Mucosa of stomach (tissue), 1 donor: ENCODE data around the gene KCNT2.

Experiments
- H3K27me3 ChIP-seq: one replicate; pipeline ENCODE4 v1.7.0; 2013; ENCODE audit warnings: mild to moderate bottlenecking, low read length; ENCODE audit not compliant: control insufficient read depth, insufficient read depth
- H3K36me3 ChIP-seq: one replicate; pipeline ENCODE4 v1.7.0; 2013; ENCODE audit warnings: low read length; ENCODE audit not compliant: control insufficient read depth, insufficient read depth
- H3K4me1 ChIP-seq: one replicate; pipeline ENCODE4 v1.7.0; 2013; ENCODE audit warnings: mild to moderate bottlenecking, low read length; ENCODE audit not compliant: control insufficient read depth, insufficient read depth
- H3K4me3 ChIP-seq: one replicate; pipeline ENCODE4 v1.7.0; 2013; ENCODE audit warnings: low read length
- H3K9ac ChIP-seq: one replicate; pipeline ENCODE4 v1.7.0; 2013; ENCODE audit warnings: mild to moderate bottlenecking, low read length, moderate library complexity
- H3K9me3 ChIP-seq: one replicate; pipeline ENCODE4 v1.7.0; 2013; ENCODE audit warnings: mild to moderate bottlenecking, low read length, moderate library complexity; ENCODE audit not compliant: control insufficient read depth
- donor health status: Pancreatic carcinoma.

Gene KCNT2

DNA sequence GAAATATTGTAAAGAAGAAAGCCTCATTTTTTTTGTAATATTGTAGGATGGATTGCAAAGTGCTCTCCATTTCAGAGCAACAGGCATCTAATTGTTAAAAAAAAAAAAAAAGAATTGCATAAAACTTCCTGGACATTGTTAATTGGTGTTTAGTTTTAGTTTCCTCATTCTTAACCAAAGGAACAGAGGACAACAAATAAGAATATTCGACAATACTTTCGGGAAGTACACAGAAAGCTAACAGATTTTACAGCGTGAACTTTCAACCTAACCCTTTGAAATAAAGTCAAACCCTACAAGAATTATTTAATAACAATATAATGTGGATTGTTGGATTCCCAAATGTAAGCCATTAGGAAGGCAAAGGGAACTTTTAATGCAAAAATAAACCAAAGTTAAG, 284.4 kb downstream of the KCNT2 start:
- Histone ChIP-seq H3K4me1 (no peaks in the 10 kb centered on the region), H3K4me3 (no peak overlapping the region), H3K9ac (no peak overlapping the region), H3K9me3 (no peaks in the 10 kb centered on the region), H3K27me3 (no peaks in the 10 kb centered on the region), H3K36me3 (no peaks in the 10 kb centered on the region)

DNA sequence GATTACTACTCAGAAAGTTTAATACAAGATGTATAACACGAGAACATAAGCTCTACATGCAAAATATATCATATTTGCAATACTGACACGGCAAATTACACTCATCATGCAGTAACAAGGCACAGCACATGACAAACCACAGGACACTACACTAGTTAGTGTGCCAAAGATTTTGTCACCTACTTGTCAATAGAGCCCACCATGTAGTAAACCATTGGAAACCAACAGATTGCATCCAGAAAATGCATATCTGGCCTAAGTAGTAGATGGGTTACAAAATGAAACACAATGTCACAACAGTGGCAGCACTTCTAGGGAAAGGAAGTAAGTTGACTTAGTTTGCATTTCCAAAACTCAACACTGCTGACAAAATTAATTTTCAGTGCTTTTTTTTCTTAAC, 288.9 kb downstream of the KCNT2 start:
- Histone ChIP-seq H3K9ac (no peak overlapping the region), H3K36me3 (no peaks in the 10 kb centered on the region), H3K4me3 (no peak overlapping the region), H3K4me1 (no peaks in the 10 kb centered on the region), H3K9me3 (no peaks in the 10 kb centered on the region), H3K27me3 (no peaks in the 10 kb centered on the region)

DNA sequence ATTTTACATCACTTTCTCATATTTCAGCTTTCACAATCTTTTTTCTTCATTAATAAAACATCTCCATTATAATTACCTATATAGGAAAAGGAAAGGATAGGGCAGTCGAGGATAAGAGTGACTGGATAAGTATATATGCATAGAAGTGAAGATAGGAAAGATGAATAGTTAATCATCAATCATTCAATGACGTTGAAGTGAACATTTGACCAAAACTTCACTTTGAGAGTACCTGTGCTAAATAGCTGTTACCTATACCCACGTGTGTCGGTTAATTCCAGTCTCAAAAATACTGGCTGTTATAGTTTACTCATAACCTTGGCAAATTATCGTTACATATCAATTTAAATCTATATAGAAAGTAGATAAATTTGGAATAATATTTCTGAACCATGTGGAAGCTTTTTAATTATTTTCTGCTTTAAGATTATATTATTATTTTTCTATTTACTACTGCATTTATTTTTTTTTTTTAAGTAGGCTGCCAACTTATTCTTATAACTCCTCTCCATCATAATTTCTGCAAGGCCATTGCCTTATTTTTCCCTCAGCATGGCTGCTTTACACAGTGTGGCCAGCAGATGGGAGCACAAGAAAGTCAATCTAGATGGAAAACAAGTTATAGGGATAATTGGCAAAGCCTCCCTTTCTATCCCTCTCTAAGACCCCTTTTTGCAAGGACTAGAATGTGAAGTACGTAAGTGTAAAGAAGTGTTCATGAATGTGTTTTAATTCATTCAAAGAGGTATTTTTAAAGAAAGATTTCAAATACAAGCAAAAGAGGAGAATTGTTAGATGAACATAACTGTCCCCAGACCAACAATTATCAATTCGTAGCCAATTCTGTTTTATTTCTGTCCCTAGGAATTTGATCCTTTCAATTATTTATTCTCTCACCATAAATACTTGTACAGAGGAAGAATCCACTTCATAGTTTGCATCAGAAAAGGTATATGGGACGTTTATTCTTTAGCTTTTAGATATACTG, 290.4 kb downstream of the KCNT2 start:
- Histone ChIP-seq H3K9me3 (no peaks in the 10 kb centered on the region), H3K4me3 (no peak overlapping the region), H3K36me3 (no peaks in the 10 kb centered on the region), H3K27me3 (no peaks in the 10 kb centered on the region), H3K9ac (no peak overlapping the region), H3K4me1 (no peaks in the 10 kb centered on the region)

DNA sequence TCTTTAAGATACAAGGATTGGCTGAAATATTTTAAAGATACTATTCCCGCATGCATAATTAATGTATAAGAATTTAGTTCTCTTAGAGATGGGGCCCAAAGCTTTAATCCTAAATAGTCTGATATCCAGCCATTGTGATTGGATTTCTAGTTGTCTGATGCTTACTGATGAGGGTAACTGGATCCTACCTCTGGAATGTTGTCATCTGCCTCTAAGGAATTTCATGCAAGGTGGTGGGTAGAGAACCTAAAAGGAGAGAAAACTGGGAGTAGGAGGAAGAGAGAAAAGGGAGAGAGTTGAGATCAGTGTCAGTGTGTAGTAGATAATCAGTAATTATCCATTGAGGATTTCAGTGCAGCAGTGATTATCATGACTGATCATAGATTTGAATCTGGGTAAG, 295.5 kb downstream of the KCNT2 start:
- Histone ChIP-seq H3K36me3 (no peaks in the 10 kb centered on the region), H3K4me3 (no peak overlapping the region), H3K4me1 (no peaks in the 10 kb centered on the region), H3K9me3 (no peaks in the 10 kb centered on the region), H3K27me3 (no peaks in the 10 kb centered on the region), H3K9ac (no peak overlapping the region)

DNA sequence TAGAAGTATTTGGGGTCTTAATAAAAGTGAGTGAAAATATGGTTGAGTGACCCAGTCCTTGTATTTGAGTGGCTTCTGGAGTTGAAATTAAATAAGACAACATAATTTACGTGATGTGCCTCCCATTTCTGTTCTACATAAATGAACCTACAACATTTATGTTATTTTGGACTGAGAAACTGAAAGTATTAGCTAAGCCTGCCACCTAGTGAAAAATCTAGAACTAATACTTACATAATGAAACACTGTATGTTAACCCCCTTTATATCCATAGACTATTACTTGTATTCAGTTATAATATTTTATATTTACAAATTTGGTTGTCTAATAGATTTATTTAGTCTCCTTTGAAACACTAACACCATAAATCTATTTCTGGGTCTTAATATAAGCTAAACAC, 298.9 kb downstream of the KCNT2 start:
- no peaks in the 10 kb centered on the region for H3K9me3 ChIP-seq
- H3K36me3 ChIP-seq: no peaks in the 10 kb centered on the region
- no peaks in the 10 kb centered on the region for H3K4me1 ChIP-seq
- H3K4me3 ChIP-seq: no peak overlapping the region
- no peak overlapping the region for H3K9ac ChIP-seq
- H3K27me3 ChIP-seq: no peaks in the 10 kb centered on the region

DNA sequence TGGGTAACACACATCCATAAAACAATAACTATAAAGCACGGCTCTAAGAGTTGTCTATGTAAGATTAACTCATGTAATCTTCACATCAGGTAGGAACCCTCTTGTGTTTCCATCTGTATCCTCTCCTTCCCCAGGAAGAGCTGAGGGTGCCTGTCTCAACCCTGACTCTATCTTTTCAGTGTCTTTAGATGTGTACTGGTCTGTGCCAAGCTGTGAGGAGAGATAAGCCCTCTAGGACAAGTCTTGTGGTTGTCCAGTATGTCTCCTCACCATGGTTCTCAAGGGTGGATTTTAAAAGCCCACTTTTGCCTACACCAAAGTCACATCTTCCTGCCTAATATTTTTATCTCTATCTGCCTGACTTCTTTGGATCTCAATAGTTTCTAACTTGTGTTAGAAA, 300.1 kb downstream of the KCNT2 start:
- no peaks in the 10 kb centered on the region for H3K36me3 ChIP-seq
- no peaks in the 10 kb centered on the region for H3K4me1 ChIP-seq
- no peak overlapping the region for H3K4me3 ChIP-seq
- H3K9ac ChIP-seq: no peak overlapping the region
- H3K9me3 ChIP-seq: no peaks in the 10 kb centered on the region
- no peaks in the 10 kb centered on the region for H3K27me3 ChIP-seq

DNA sequence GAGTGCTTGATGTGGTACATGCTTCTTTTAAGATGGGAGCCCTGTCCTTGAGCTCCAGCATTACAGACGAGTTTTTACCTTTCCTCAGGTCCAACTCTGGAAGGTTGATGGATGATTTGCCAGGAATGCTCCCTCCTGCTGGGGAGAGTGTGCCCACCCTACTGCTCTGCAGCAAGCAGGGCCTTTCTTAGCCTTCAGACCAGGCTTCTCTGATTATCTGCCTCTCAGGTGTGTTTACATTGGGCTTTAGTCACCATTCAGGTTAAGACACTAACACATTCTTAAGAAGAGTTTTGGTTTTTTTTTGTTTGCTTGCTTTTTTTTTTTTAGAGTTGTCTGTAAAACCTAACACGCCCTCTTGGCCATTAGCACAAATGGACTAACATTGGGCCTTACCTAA, 301.8 kb downstream of the KCNT2 start:
- H3K9me3 ChIP-seq: no peaks in the 10 kb centered on the region
- no peak overlapping the region for H3K9ac ChIP-seq
- H3K4me1 ChIP-seq: no peaks in the 10 kb centered on the region
- H3K4me3 ChIP-seq: no peak overlapping the region
- no peaks in the 10 kb centered on the region for H3K36me3 ChIP-seq
- no peaks in the 10 kb centered on the region for H3K27me3 ChIP-seq

DNA sequence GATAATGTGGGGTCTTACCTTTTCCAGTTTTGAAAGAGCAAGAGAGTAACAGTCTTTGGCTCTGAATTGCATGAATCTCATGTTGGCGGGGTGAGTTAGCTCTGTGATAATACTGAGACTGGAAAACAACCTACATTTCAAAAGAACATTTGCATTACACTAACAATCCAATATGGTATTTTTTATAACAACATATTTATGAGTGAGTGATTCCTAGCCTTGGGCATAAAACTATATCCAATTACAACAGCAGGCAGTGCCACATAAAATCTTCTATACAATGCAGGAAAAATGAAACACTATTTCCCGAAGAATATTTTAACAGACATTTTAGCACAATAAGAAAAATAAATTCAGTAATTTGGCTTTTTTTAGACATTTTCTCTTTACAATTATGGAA, 303.0 kb downstream of the KCNT2 start:
- Histone ChIP-seq H3K9ac (no peak overlapping the region), H3K4me1 (no peaks in the 10 kb centered on the region), H3K4me3 (no peak overlapping the region), H3K27me3 (no peaks in the 10 kb centered on the region), H3K36me3 (no peaks in the 10 kb centered on the region), H3K9me3 (no peaks in the 10 kb centered on the region)

DNA sequence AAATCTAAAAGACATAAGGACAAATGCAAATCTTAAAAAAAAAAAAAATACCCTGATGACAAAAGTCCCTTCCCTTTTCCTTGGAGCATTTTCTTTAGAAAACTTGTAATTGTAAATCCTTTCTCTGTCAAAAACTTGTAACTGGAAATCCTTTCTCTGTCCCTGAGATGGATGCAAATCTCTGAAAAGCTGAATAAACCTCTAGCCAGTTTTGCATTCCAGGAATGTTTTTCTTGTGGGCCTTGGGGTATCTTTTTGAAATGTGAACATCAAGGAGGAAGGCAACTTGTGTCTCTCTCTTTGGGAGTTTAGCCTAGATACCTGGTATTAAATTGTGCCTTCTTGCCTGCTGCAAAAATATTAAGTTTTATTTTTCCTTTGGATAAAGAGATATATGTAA, 305.3 kb downstream of the KCNT2 start:
- no peak overlapping the region for H3K4me3 ChIP-seq
- H3K36me3 ChIP-seq: no peaks in the 10 kb centered on the region
- no peaks in the 10 kb centered on the region for H3K4me1 ChIP-seq
- H3K9ac ChIP-seq: no peak overlapping the region
- no peaks in the 10 kb centered on the region for H3K9me3 ChIP-seq
- H3K27me3 ChIP-seq: no peaks in the 10 kb centered on the region

DNA sequence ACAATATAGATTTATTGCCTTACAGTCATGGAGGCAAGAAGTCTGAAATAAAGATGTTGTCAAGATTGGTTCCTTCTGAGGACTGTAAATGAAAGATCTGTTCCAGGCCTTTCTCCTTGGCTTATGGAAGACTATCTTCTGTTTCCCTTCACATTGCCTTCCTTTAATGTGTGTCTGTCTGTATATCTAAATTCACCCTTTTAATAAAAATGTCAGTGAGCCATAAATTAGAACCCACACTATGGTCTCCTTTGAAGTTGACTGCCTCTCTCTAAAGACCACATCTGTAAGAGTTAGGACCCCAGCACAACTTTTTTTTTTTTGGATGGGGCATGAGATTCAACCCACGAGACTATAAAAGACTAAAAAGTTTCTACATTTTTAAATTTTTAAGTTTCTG, 305.8 kb downstream of the KCNT2 start:
- Histone ChIP-seq H3K9me3 (no peaks in the 10 kb centered on the region), H3K36me3 (no peaks in the 10 kb centered on the region), H3K4me1 (no peaks in the 10 kb centered on the region), H3K9ac (no peak overlapping the region), H3K4me3 (no peak overlapping the region), H3K27me3 (no peaks in the 10 kb centered on the region)

DNA sequence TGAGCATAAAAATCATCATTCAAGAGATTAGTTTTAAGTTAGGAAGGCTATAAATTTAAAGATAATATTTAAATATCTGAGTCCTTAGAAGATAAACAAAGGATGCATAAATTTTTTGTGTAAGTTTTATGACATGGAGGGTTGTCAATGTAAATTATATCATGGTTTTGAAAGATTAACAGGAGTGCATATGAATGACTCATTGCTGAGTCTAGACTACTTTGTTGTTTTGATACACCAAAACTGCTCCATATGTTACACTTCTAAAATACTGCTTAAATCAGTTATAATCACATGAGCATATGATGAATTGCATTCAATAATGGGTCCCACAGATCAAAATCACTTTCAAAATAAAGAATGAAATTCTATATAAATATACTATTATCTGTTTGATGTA, 312.5 kb downstream of the KCNT2 start:
- Histone ChIP-seq H3K9me3 (no peaks in the 10 kb centered on the region), H3K27me3 (no peaks in the 10 kb centered on the region), H3K9ac (no peak overlapping the region)

DNA sequence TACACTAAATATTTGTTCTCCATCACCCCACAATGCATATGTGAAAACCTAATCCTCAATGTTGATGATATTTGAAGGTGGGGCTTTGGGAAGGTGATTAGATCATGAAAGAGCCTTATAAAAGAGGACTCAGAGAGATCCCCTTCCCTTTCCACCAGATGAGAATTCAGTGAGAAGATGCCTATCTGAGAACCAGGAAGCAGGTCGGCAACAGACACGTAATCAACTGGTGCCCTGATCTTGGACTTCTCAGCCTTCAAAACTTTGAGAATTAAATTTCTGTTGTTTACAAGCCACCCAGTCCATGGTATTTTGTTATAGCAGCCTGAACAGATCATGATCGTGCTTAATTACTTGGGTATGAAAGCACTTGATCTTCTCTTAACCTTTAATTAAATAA, 329.4 kb downstream of the KCNT2 start:
- Histone ChIP-seq H3K4me3 (no peak overlapping the region), H3K4me1 (no peaks in the 10 kb centered on the region), H3K9me3 (no peaks in the 10 kb centered on the region), H3K36me3 (no peaks in the 10 kb centered on the region), H3K9ac (no peak overlapping the region), H3K27me3 (no peaks in the 10 kb centered on the region)

More for the DNA sequence above, 312.5 kb downstream of the KCNT2 start:
- H3K4me1 ChIP-seq: no peaks in the 10 kb centered on the region
- no peak overlapping the region for H3K4me3 ChIP-seq
- no peaks in the 10 kb centered on the region for H3K36me3 ChIP-seq
